Activated CD4-positive, alpha-beta T cell treated with anti-CD3 and anti-CD28 coated beads for 4 hours (primary cell): Measurements from ENCODE around the gene FBXO28.
"Not testable (repeated sequence)": the region's sequence is repeated elsewhere in the genome, so short reads cannot be mapped to it uniquely, and the experiment has no call there.

ENCODE experiments used
- DNase-seq, 2 donors: peaks; one replicate each; pipeline ENCODE4 v3.0.0-alpha.2; 2020

FBXO28 gene

GRCh38 chr1:224113918-224114786 lies at the start of gene FBXO28:
Gene FBXO28 (plus strand): TSS chr1:224114111. CDS start chr1:224114130, 19 bp downstream.
- DNase-seq = peak; percentile 93

GRCh38 chr1:224064150-224064549 lies 49.8 kb upstream of the FBXO28 start:
- DNase-seq = no peak

GRCh38 chr1:224065455-224065854 lies 48.5 kb upstream of the FBXO28 start:
- DNase-seq = no peak

- no peak for DNase-seq
Measured at GRCh38 chr1:224067207-224067606, 46.7 kb upstream of the FBXO28 start.

- DNase-seq = no peak
Measured at GRCh38 chr1:224067621-224068457, 46.1 kb upstream of the FBXO28 start.

- DNase-seq = no peak
Measured at GRCh38 chr1:224068458-224069072, 45.3 kb upstream of the FBXO28 start.

- no peak for DNase-seq
Measured at GRCh38 chr1:224069138-224069537, 44.8 kb upstream of the FBXO28 start.

GRCh38 chr1:224070521-224070920 lies 43.4 kb upstream of the FBXO28 start:
- no peak for DNase-seq

GRCh38 chr1:224076407-224076806 lies 37.5 kb upstream of the FBXO28 start:
- DNase-seq = no peak

- DNase-seq = not testable (repeated sequence)
Measured at GRCh38 chr1:224079644-224080043, 34.3 kb upstream of the FBXO28 start.

- DNase-seq = no peak
Measured at GRCh38 chr1:224080115-224080774, 33.7 kb upstream of the FBXO28 start.

- DNase-seq = no peak
Measured at GRCh38 chr1:224081604-224082003, 32.3 kb upstream of the FBXO28 start.

- no peak for DNase-seq
Measured at GRCh38 chr1:224082146-224082545, 31.8 kb upstream of the FBXO28 start.

GRCh38 chr1:224084867-224085266 lies 29.0 kb upstream of the FBXO28 start:
- no peak for DNase-seq

GRCh38 chr1:224085421-224086108 lies 28.3 kb upstream of the FBXO28 start:
- DNase-seq = no peak

- DNase-seq = no peak
Measured at GRCh38 chr1:224087286-224087794, 26.6 kb upstream of the FBXO28 start.

- DNase-seq = no peak
Measured at GRCh38 chr1:224089583-224089982, 24.3 kb upstream of the FBXO28 start.

GRCh38 chr1:224090116-224090515 lies 23.8 kb upstream of the FBXO28 start:
- DNase-seq = no peak

- no peak for DNase-seq
Measured at GRCh38 chr1:224092111-224092510, 21.8 kb upstream of the FBXO28 start.

- no peak for DNase-seq
Measured at GRCh38 chr1:224092601-224093000, 21.3 kb upstream of the FBXO28 start.

- DNase-seq = no peak
Measured at GRCh38 chr1:224095339-224095738, 18.6 kb upstream of the FBXO28 start.

- DNase-seq = no peak
Measured at GRCh38 chr1:224095867-224096266, 18.0 kb upstream of the FBXO28 start.
